HG03045 (cell line): ENCODE results near the gene TMEM59L.

Experiments
- ATAC-seq: cut with Tn5 transposase; IDR thresholded peaks from one replicate; pipeline ENCODE4 v1.9.1; 2021; ENCODE audit warnings: mild to moderate bottlenecking, moderate library complexity; ENCODE audit not compliant: unreplicated experiment

The TMEM59L gene

DNA sequence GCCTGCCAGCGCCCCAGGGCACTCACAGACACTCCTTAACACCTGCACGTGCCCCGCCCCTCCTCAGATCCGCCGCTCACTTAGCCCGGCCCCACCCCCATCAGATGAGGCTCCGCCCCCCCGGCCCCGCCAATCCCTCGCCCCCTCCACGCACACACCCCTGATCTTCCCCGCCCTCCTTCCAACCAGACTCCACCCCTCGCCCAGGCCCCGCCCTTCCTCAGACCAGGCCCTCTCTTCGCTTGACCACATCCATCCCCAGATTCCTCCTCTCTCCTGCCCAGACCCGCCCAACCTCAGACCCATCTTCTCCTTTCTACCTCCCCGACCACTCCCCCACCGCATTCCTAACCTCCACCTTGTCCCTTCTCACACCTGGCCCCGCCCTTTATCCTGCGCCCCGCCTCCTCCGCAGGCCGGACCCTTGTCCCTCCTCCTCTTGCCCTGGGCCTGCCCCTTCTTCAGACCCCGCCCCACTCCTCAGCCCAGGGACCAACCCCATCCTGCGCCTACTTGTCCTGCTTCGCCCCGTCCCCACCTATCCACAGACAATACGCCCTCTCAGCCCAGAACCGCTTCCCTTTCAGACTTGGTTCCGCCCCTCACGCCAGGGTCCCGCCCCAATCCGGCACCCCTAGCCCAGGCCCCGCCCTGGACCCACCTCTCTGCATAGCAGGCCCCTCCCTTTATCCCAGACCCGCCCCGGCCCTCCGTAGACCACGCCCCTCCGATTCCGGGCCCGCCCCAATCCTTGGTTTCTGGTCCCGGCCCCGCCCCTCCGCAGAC lies 23.7 kb downstream of the TMEM59L start:
- ATAC-seq: peak; percentile 84

DNA sequence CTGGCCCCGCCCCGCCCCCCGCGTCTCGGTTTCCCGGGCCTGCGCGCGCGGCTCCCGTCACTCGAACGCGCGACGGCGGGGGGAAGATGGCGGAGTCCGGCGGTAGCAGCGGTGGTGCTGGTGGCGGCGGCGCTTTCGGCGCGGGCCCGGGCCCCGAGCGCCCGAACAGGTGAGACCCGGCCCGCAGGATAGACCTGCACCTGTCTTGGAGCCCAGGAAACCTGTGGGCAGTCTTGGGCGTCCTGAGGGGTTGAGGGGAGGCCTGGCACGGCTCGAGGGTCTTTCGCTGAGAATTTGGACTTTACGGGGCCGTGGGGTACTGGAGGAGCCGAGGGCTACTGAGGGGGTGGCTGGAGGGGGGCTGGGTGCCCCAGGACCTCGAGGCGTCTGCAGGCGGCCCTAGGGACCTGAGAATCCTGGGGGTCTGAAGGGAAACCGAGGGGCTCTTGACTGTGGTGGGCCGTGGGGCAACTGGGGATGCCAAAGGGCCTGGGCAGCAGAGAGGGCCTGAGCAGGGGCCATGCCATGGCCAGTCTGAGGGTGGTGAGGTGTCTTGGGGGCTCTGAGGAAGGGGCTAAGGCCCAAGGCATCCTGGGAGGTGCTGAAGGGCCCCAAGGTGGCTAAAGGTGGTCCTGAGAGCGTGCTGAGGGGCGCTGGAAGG lies 24.4 kb downstream of the TMEM59L start, which contains the start of gene KLHL26:
KLHL26 (plus strand) TSS at position 60 of the 661 bp plus-strand sequence; CDS start at position 87, 27 bp downstream.
- no peak for ATAC-seq

DNA sequence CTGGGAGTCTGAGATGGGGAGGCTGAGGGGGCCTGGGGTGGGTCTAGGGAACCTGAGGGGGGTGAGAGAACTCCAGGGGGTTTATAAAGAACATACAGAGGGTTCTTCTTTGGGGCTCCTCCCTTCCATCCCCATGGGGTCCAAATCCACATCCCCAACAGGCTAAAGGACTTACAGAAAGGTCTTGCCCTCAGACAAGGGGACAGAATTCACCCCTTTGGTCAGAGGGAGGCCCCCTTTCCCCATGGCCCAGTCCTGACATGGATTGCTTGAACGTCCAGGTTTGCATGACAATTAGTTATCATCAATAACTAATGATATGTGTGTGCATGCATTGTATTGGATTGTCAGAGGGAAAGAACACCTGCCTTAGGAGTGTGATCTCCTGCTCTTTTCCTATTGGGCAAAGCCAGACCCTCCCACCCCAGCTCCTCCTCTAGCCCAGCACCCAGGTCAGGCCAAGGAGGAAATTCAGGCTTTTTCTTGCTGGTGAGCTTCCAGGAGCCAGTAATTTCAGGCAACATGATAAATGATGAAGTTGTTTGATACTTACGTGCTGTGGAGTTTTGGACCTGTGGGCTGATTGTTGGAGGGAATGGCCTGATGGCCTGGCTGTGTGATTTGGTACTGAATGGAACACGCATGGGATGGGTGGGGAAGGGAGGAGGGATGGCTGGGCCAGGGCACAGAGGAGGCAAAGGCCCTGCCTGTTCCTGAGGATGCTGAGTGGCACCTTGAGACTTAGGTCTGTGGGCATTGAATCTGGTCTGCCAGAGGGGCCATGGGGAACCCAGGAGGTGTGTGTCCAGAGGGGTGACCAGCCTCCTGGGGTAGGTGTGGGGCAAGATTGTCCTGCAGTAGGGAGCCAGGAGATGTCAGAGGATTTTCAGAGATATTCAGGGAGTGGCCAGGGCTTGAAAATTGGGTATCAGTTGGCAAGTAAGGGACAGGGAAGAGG lies 25.3 kb downstream of the TMEM59L start:
- no peak for ATAC-seq

DNA sequence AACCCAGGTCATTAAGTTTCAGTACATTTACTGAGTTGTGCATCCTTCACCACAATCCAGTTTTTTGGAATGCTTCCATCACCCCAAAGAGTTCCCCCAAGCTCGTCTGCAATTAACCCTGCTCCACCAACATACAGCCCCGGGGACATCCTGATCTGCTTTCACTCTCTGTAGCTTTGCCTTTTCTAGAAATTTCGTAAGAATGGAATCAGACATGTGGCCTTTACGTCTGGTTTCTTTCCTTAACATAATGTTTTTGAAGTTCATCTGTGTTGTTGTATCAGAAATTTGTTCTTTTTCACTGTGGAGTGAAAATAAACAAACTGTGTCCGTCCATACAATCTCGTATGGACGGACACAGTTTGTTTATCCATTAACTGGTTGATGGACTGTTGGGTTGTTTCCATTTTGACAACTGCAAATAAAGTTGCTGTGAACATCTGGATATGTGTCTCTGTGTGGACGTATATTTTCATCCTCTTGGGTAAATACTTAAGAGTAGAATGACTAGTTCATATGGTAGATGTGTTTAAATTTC lies 27.1 kb downstream of the TMEM59L start:
- ATAC-seq: no peak

- no peak for ATAC-seq
These were observed 31.7 kb downstream of the TMEM59L start for GRCh38 chr19:18644196-18645034.

DNA sequence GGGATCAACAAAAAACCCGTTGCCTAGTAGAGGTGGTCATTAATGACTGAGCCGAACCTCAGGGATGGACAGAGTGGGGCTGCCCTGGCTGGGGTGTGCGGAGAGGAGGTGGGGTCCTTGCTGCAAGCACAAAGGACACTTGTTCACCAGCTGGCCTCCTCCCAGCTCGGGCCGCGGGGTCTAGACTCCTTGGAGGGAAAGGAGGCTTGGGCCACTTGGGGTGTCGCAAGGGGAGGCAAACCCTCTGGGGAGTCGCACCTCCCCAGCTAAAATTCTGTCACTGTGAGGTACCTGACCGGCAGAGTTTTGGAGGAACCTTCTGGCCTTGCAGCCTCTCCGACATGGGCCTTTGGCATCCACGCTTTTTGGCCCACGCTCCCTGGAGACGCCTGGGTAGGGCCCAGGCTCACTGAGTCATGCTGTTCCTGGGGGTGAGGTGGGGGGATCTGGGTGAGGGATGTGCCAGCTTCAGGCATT lies 32.4 kb downstream of the TMEM59L start:
- ATAC-seq: no peak

DNA sequence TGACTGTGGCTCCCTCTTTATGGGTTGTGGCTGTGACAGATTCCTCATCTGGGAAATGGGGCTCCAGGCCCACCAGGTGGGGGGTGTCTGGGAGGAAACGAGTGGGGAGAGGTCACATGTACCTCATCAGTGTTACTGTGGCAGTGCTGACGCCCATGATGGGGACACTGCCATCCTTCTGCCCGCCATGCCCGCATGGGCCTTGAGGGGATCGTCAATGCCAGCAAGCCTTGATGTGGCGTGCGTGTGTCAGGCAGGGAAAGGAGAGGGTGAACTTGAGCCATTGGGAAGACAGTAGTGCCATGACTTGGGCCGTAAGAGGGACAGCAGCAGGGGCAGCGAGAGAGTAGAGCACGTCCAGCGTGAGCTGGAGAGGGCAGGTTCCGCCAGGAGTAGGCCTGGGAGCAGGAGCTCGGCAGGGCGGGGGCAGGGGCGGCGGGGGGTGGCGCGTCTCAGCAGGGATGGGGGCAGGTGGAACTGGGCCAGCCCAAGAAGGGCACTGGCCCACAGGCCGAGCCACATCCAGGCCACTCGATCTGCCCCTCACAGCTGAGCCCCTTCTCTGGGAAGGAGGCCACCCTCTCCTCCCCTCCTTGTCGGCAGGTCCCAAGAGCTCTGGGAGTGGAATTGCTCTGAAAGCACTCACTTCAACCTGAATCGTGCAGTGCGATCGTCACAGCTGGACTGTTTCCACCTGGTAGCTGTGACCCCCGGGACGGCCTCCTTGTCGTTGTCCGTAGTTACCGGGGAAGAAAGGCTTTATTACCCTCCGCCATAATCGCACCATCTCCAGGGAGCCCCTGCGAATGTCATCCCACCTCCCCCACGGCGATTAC lies 34.1 kb downstream of the TMEM59L start:
- no peak for ATAC-seq

- ATAC-seq: no peak
These were observed 34.7 kb downstream of the TMEM59L start for GRCh38 chr19:18647371-18647767.

GRCh38 chr19:18647807-18648206 lies 35.1 kb downstream of the TMEM59L start:
- ATAC-seq: no peak

- ATAC-seq: no peak
These were observed 36.3 kb downstream of the TMEM59L start for GRCh38 chr19:18648973-18649315.

GRCh38 chr19:18649371-18650020 lies 36.8 kb downstream of the TMEM59L start:
- ATAC-seq: no peak

DNA sequence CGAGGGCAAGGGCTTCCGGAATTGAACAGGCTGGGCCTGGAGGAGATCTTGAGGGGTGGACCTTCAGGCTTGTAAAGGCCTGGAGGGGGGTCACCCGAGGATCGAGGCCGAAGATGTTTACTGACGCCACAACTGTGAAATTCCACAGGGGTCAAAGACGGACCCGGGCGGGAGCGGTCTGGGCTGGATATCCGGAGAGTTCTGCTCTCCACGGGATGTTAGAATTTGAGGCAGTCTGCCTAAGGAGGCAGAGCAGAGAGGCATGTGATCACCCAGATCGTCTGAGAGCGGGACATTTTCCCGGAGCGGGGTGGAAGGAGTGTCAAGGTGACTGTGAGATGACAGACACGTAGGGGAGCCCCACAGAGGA lies 37.3 kb downstream of the TMEM59L start:
- no peak for ATAC-seq

- ATAC-seq: no peak
These were observed 37.9 kb downstream of the TMEM59L start for GRCh38 chr19:18650468-18651041.

- ATAC-seq: no peak
These were observed 38.6 kb downstream of the TMEM59L start for GRCh38 chr19:18651300-18651699.

DNA sequence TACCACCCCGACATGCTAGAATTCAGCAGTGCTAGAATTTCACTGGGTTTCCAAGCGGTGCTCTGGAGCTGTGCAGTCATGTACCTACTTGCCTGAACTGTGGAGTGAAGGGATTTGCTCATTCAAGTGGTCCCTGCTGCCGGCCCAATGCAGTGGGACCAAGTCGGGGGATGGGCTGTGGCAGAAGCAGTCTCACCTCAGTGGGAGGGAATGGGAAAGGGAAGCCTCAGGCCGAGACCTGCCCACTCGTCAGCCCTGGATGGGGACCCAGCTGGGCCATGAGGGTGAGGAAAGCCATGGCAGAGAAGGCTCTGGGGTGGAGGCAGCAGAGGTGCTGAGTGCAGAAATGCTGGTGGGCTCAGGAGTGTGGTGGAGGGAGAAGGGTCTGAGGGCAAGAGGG lies 39.1 kb downstream of the TMEM59L start:
- no peak for ATAC-seq

DNA sequence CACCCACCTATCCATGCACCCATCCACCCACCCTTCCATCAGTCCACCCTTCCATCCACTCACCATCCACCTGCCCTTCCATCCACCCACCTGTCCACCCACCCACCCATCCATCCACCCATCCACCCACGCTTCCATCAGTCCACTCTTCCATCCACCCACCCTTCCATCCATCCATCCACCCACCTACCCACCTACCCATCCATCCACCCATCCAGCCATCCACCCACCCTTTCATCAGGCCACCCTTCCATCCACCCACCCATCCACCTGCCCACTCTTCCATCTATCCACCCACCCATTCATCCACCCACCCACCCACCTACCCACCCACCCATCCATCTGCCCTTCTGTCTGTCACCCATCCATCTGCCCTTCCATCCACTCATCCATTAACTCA lies 41.2 kb downstream of the TMEM59L start:
- no peak for ATAC-seq

GRCh38 chr19:18654469-18654868 lies 41.8 kb downstream of the TMEM59L start:
- ATAC-seq: no peak

DNA sequence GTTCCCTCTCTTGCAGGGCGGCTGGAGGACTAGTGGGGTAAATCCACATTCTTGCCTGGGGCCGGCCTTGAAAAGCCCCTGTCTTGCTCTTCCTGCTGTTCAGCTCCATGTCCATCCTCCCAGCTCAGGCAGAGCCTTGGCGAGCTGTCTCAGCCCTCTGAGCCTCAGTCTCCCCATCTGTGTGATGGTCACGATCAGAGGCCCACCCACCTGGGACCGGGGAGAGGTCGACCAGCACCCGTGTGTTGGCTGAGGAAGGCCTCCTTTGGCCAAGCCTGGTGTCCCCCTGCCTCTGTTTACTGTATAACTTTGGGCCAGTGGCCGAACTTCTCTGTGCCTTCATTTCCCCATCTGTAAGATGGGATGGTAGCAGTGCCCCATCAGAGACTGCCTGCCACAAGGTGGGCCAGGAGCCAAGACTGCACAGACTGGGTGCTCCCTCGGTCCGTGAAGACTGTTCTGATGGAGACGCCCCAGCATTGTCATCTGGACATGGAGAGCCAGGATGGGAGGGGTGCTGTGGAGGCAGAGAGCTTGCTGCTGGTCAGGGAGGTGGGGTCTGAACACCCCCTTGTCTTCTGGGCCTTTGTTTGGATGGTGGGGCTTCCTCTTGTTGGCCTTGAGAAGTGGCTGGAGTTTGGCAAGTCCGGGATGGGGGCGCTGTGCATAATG lies 42.6 kb downstream of the TMEM59L start:
- no peak for ATAC-seq
